Breast epithelium (tissue), 3 donors: ENCODE measurements around the gene OR52E8.

Experiments used
- CTCF ChIP-seq, 3 donors: fragments of 450-650 bp; IDR thresholded peaks; one replicate each; pipeline ENCODE4 v1.5.1; 2016 to 2017; ENCODE audit warnings: antibody characterized with exemption in 3 of 3, mild to moderate bottlenecking in 3 of 3, moderate library complexity in 3 of 3
- POLR2A ChIP-seq: fragments of 450-650 bp; IDR thresholded peaks from one replicate; pipeline ENCODE4 v1.6.1; 2016; ENCODE audit warnings: antibody characterized with exemption, mild to moderate bottlenecking, moderate library complexity
- POLR2AphosphoS5 ChIP-seq, 3 donors: sonication (generic); formaldehyde crosslinking; IDR thresholded peaks; one replicate each; pipeline ENCODE4 v1.6.1; 2017; ENCODE audit warnings: antibody characterized with exemption in 3 of 3

- TF ChIP-seq POLR2AphosphoS5 (IDR thresholded peaks at IDR 0.05) (no peak), CTCF (IDR thresholded peaks at IDR 0.05) (no peak), POLR2A (no peak)
These were observed 10.8 kb downstream of the OR52E8 start for GRCh38 chr11:5846701-5847100.
